ENCODE results near the gene PAPPA2. TPM values are rescaled to one million over a fixed set of nuclear protein-coding genes. Genes with fewer than 3 reads are reported as not detected.

PAPPA2 gene
- total RNA-seq, 1 experiment from 2014 or later: not detected

- BruUV-seq (replicated peaks): no TSS peak
- Histone ChIP-seq H3F3A (ENCODE audit: insufficient read depth, low read depth) (no peaks in the 10 kb centered on the region), H3K9me2 (ENCODE audit: insufficient read depth) (no peaks in the 10 kb centered on the region), H3K27ac (no peak overlapping the region), H4K20me1 (ENCODE audit: insufficient read depth) (no peaks in the 10 kb centered on the region), H3K4me1 (replicated peaks; ENCODE audit: insufficient read depth) (no peaks in the 10 kb centered on the region), H3K9me3 (ENCODE audit: insufficient read depth, low read depth) (no peaks in the 10 kb centered on the region), H3K27me3 (ENCODE audit: insufficient read depth, low read depth) (peaks cover 10% of the 10 kb centered on the region; the same call in 1 of the 2 replicates), H3K79me2 (ENCODE audit: low read depth) (no peaks in the 10 kb centered on the region), H3K36me3 (ENCODE audit: low read depth) (no peaks in the 10 kb centered on the region), H3K4me2 (no peak overlapping the region), H3K4me3 (no peak overlapping the region), H2AFZ (no peak overlapping the region)
- POLR2A ChIA-PET (ENCODE audit: unreplicated experiment): no interaction called here
- TF ChIP-seq CTCF (conservative IDR thresholded peaks at IDR 0.05) (no peak), EZH2 (IDR thresholded peaks at IDR 0.05; ENCODE audit: low read depth) (no peak)
- intact Hi-C loops (cut with micrococcal nuclease; ENCODE audit: unreplicated experiment): no loop called here
- DNase-seq: no peak
- CTCF ChIA-PET: no interaction called here
Measured at GRCh38 chr1:176545034-176545639, 82.2 kb downstream of the PAPPA2 start.

- H2AFZ ChIP-seq: no peak overlapping the region
- no peak for DNase-seq
- no peaks in the 10 kb centered on the region for H3K4me1 ChIP-seq (replicated peaks; ENCODE audit: insufficient read depth)
- ChIA-PET CTCF (no interaction called here), POLR2A (ENCODE audit: unreplicated experiment) (no interaction called here)
- no peaks in the 10 kb centered on the region for H3K9me2 ChIP-seq (ENCODE audit: insufficient read depth)
- H3K9me3 ChIP-seq (ENCODE audit: insufficient read depth, low read depth): no peaks in the 10 kb centered on the region
- H4K20me1 ChIP-seq (ENCODE audit: insufficient read depth): no peaks in the 10 kb centered on the region
- no peak overlapping the region for H3K4me2 ChIP-seq
- no peak for TF ChIP-seq CTCF (conservative IDR thresholded peaks at IDR 0.05)
- TF ChIP-seq EZH2 (IDR thresholded peaks at IDR 0.05; ENCODE audit: low read depth): no peak
- peaks cover 27% of the 10 kb centered on the region for H3K27me3 ChIP-seq (ENCODE audit: insufficient read depth, low read depth)
- no peaks in the 10 kb centered on the region for H3K79me2 ChIP-seq (ENCODE audit: low read depth)
- H3K36me3 ChIP-seq (ENCODE audit: low read depth): no peaks in the 10 kb centered on the region
- intact Hi-C loops (cut with micrococcal nuclease; ENCODE audit: unreplicated experiment): no loop called here
- no TSS peak for BruUV-seq (replicated peaks)
- H3K27ac ChIP-seq: no peak overlapping the region
- no peaks in the 10 kb centered on the region for H3F3A ChIP-seq (ENCODE audit: insufficient read depth, low read depth)
- no peak overlapping the region for H3K4me3 ChIP-seq
Measured at GRCh38 chr1:176546825-176547224, 83.8 kb downstream of the PAPPA2 start.

GRCh38 chr1:176551146-176551545 is 88.2 kb downstream of the PAPPA2 start:
- H3K79me2 ChIP-seq (ENCODE audit: low read depth): no peaks in the 10 kb centered on the region
- no peaks in the 10 kb centered on the region for H3K4me1 ChIP-seq (replicated peaks; ENCODE audit: insufficient read depth)
- no peaks in the 10 kb centered on the region for H3K36me3 ChIP-seq (ENCODE audit: low read depth)
- POLR2A ChIA-PET (ENCODE audit: unreplicated experiment): interaction anchor here (0.6 kb wide), 1 partner anchor 16 kb away, joined by 3 read pairs; no protein-coding TSS in a partner anchor
- intact Hi-C loops (cut with micrococcal nuclease; ENCODE audit: unreplicated experiment): no loop called here
- no peaks in the 10 kb centered on the region for H4K20me1 ChIP-seq (ENCODE audit: insufficient read depth)
- no peak overlapping the region for H3K27ac ChIP-seq
- peaks cover 61% of the 10 kb centered on the region for H3K27me3 ChIP-seq (ENCODE audit: insufficient read depth, low read depth)
- CTCF ChIA-PET: no interaction called here
- BruUV-seq (replicated peaks): no TSS peak
- DNase-seq: no peak
- no peak overlapping the region for H3K4me2 ChIP-seq
- H3K4me3 ChIP-seq: no peak overlapping the region
- no peak for TF ChIP-seq EZH2 (IDR thresholded peaks at IDR 0.05; ENCODE audit: low read depth)
- no peaks in the 10 kb centered on the region for H3K9me2 ChIP-seq (ENCODE audit: insufficient read depth)
- H2AFZ ChIP-seq: no peak overlapping the region
- H3F3A ChIP-seq (ENCODE audit: insufficient read depth, low read depth): no peaks in the 10 kb centered on the region
- no peaks in the 10 kb centered on the region for H3K9me3 ChIP-seq (ENCODE audit: insufficient read depth, low read depth)

Data from PC-9 (cell line).